Chondrocyte (in vitro differentiated cells): ENCODE measurements around the gene MED13L. TPM values are rescaled to one million over a fixed set of nuclear protein-coding genes. Genes with fewer than 3 reads are reported as not detected.

Source experiments
- DNase-seq: peaks from one replicate; pipeline ENCODE4 v3.0.0; 2021; ENCODE audit warnings: mixed read lengths, low spot score
- H3K27ac Mint-ChIP-seq: one replicate; pipeline ENCODE4 v1.8.0; 2021; ENCODE audit warnings: mild to moderate bottlenecking, moderate library complexity, mixed read lengths; ENCODE audit not compliant: unreplicated experiment
- H3K27me3 Mint-ChIP-seq: 2 replicates; pipeline ENCODE4 v1.8.0; 2021; ENCODE audit warnings: low read depth, mixed read lengths
- H3K36me3 Mint-ChIP-seq: 2 replicates; pipeline ENCODE4 v1.8.0; 2021; ENCODE audit warnings: low read depth, mixed read lengths
- H3K4me1 Mint-ChIP-seq: 2 replicates; pipeline ENCODE4 v1.8.0; 2021; ENCODE audit warnings: low read depth, mild to moderate bottlenecking, mixed read lengths
- H3K4me3 Mint-ChIP-seq: one replicate; pipeline ENCODE4 v1.8.0; 2021; ENCODE audit warnings: mild to moderate bottlenecking, moderate library complexity, mixed read lengths; ENCODE audit not compliant: unreplicated experiment
- H3K9me3 Mint-ChIP-seq: 2 replicates; pipeline ENCODE4 v1.8.0; 2021; ENCODE audit warnings: low read depth, mixed read lengths
- total RNA-seq: library from RNA; stranded (reverse); gene quantifications from 3 replicates; pipeline ENCODE4 v1.2.1, GENCODE V29; 2021
- TF ChIP-seq, protein P1 (sequence below): fragments of 200-600 bp; sonication (generic); IDR thresholded peaks from 2 replicates; pipeline ENCODE4 v1.5.0; 2021; ENCODE audit warnings: antibody characterized with exemption, mild to moderate bottlenecking, moderate library complexity

The MED13L gene
- total RNA-seq, 1 donor from 2014 or later, result 162 TPM

DNA sequence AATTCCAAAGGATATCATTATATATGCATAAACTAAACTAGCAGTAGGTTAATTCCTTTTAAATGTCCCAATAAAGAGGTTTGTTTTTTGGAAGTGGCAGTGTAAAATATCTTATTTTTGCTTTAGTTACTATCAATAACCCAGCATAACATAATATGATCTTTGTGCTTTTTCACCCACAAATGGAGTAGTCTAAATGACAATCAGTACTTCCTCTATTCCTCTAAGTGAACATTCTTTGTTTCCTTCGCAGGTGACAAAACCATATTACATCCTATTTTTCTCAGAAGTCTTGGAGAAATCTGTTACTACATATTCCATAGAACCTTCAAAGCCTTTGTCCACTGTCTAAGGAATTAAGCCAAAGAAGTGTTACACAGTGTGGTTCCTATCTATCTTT is 62.5 kb downstream of the MED13L start:
- TF ChIP-seq, protein P1, sequence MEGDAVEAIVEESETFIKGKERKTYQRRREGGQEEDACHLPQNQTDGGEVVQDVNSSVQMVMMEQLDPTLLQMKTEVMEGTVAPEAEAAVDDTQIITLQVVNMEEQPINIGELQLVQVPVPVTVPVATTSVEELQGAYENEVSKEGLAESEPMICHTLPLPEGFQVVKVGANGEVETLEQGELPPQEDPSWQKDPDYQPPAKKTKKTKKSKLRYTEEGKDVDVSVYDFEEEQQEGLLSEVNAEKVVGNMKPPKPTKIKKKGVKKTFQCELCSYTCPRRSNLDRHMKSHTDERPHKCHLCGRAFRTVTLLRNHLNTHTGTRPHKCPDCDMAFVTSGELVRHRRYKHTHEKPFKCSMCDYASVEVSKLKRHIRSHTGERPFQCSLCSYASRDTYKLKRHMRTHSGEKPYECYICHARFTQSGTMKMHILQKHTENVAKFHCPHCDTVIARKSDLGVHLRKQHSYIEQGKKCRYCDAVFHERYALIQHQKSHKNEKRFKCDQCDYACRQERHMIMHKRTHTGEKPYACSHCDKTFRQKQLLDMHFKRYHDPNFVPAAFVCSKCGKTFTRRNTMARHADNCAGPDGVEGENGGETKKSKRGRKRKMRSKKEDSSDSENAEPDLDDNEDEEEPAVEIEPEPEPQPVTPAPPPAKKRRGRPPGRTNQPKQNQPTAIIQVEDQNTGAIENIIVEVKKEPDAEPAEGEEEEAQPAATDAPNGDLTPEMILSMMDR, result no peak

DNA sequence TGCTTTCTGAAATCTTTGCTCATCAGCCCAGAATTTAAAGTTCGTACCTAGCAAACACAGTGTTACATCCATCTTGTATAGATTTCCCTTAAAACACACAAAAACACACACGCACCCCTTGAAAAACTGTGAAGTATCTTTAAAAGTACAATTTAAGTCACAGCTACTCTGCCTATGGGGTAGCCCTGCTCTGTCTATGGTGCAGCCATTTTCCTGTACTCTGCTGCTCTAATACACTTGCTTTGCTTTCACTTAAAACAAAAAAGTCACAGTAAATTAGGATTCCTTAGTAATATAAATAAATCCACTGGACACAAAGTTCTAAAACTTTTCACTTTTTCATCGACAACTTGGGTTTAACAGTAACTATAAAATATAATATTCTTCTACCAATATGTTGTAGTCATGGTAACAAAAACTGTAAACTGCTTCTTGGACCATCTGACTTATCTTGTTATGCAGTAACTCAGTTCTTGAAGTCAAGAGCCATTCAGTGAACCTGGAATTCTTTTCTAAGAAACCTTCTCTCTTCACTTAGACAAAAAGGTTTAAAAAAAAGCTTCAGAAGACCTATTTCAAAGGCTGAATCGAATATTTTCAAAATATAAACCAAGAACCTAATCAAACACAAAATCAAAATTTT is 63.5 kb downstream of the MED13L start:
- Mint-ChIP-seq H3K27me3 (no peaks in the 10 kb centered on the region), H3K4me3 (no peak overlapping the region), H3K9me3 (no peaks in the 10 kb centered on the region), H3K27ac (peak overlapping the region; percentile 3), H3K36me3 (no peaks in the 10 kb centered on the region), H3K4me1 (peaks cover 81% of the 10 kb centered on the region)
- DNase-seq, result no peak
- TF ChIP-seq, protein P1, result no peak

More for the DNA sequence above, 62.5 kb downstream of the MED13L start:
- H3K4me1 Mint-ChIP-seq, result peaks cover 71% of the 10 kb centered on the region
- H3K27ac Mint-ChIP-seq, result no peak overlapping the region
- no peaks in the 10 kb centered on the region for H3K36me3 Mint-ChIP-seq
- no peak overlapping the region for H3K4me3 Mint-ChIP-seq
- DNase-seq, result no peak
- H3K9me3 Mint-ChIP-seq, result no peaks in the 10 kb centered on the region
- no peaks in the 10 kb centered on the region for H3K27me3 Mint-ChIP-seq

DNA sequence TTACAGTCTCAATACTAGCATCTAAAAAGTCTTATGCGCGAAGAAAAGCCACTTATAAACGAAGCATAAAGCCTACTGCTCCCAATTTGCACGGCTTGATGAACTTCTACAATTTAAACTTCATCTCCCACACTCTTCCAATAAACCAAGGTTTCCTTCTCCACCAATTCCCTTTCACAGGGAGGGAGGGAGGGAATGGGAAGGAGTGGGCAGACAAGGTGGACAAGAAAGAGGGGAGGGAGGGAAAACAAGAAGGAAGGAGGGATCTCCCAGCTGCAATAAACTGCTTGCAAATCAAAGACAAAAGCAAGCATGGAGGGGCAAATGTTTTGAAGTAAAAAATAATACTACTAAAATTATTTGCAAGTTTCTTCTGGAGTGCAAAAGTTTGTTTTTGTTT is 64.5 kb downstream of the MED13L start:
- H3K4me1 Mint-ChIP-seq, result peaks cover 77% of the 10 kb centered on the region

DNA sequence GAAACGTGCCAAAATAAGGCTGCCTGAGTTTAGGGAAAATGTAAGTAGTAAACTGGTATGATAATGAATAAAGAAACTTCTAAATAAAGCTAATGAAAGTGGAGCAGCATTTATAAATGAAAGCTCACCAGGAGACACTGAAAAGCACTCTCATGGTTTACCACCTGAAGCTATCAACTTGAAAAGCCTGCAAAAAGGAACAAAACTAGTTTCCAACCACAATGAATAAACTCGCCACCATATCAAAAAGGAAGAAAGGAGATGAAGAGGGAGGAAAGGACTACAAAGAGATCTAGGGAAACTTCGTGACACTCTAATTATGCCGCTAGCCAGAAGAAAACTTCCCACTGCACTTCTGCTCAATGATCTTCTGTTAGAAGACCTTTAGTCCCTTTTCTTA is 66.7 kb downstream of the MED13L start:
- peak overlapping the region; percentile 19 for H3K27ac Mint-ChIP-seq
- no peaks in the 10 kb centered on the region for H3K27me3 Mint-ChIP-seq
- TF ChIP-seq, protein P1, result no peak
- H3K9me3 Mint-ChIP-seq, result no peaks in the 10 kb centered on the region
- no peaks in the 10 kb centered on the region for H3K36me3 Mint-ChIP-seq
- no peak for DNase-seq
- no peak overlapping the region for H3K4me3 Mint-ChIP-seq
- peaks cover 66% of the 10 kb centered on the region for H3K4me1 Mint-ChIP-seq

More for the DNA sequence above, 64.5 kb downstream of the MED13L start:
- TF ChIP-seq, protein P1, result no peak
- DNase-seq, result no peak
- Mint-ChIP-seq H3K9me3 (no peaks in the 10 kb centered on the region), H3K4me3 (no peak overlapping the region), H3K27ac (no peak overlapping the region), H3K36me3 (no peaks in the 10 kb centered on the region), H3K27me3 (no peaks in the 10 kb centered on the region)

DNA sequence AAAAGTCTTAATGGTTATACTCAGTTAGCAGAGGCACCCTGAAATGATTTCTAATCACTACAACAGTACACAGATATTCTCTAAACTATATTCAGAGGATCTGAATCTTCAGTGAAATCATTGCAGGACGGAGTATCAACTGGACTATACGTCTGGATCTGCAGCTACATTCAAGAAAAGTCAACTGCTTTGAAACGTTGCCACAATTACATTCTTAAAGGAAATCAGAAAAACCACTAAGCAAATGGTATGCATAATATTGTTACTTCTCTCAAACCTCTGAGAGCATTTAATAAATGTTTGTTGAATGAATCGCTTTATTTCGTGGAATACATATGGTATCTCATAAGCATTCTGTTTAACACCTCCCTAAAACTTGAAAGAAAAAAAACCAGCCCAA is 67.4 kb downstream of the MED13L start:
- DNase-seq, result no peak

More for the DNA sequence above, 67.4 kb downstream of the MED13L start:
- H3K4me3 Mint-ChIP-seq, result no peak overlapping the region
- H3K36me3 Mint-ChIP-seq, result no peaks in the 10 kb centered on the region
- H3K27me3 Mint-ChIP-seq, result no peaks in the 10 kb centered on the region
- peak overlapping the region; percentile 33 for H3K27ac Mint-ChIP-seq
- H3K9me3 Mint-ChIP-seq, result no peaks in the 10 kb centered on the region
- TF ChIP-seq, protein P1, result no peak
- H3K4me1 Mint-ChIP-seq, result peaks cover 66% of the 10 kb centered on the region
